Stimulated activated CD4-positive, alpha-beta T cell treated with anti-CD3 and anti-CD28 coated beads, Interleukin-2, amount 100 ng/mL, for 48 hours (primary cell): ENCODE data around the gene CC2D1A.
"Not testable (repeated sequence)": the region's sequence is repeated elsewhere in the genome, so short reads cannot be mapped to it uniquely, and the experiment has no call there.

Source experiments
- DNase-seq, 2 donors: peaks; one replicate each; pipeline ENCODE4 v3.0.0-alpha.2; 2020

CC2D1A gene

DNA sequence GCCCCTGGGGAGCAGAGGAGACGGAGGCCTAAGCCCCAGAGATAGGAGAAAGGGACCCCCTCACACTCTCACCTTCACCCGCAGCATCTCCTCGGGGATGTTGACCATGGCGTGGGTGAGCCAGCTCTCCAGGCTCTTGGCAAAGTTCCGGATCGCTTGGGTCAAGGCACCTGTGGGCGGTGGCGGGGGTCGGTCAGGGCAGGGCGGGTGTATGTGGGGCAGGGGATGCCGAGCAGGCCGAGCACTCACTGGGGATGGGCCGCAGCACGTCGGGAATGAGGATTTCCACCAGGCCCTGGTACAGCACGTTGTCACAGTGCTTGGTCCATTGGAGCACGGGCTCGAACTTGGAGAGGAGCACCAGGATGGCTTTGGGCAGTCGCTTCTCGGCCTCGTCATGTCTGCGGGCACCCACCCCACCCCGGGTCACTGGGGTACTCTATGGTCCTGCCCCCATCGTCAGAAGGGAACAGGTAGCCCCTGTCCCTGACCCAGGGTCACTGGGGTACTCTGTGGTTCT is 59.4 kb downstream of the CC2D1A start:
- DNase-seq = no peak

DNA sequence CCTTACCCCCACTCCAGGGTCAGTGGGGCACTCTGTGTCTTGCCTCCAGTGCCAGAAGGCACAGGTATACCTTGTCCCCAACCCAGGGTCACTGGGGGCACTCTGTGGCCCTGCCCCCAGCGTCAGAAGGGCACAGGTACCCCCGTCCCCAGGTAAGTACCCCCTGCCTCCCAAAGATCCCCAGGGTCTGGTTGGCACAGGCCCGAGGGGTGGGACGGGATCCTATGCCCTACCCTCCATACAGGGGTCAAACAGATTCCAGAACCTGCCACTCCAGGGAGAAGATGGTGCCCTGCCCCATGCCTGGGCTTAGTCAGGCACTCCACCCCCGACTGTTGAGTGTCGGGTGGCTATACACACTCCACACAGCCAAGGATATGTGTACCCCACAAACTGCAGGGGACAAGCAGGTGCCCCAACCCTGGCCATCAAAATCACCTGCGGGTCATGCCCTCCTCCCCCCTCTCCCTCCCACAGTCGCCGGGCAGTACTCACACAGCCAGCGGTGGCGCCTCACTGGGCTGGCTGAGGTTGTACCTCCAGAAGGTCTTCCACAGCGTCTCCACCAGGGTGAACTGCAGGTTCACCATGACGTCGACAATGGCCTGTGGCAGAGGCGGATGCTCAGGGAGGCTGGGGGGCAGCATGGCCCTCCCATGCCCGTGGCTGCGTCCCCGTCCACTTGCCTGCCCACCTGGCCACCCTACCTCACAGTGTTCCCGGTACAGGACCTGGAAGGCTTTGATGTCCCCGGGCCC is 60.1 kb downstream of the CC2D1A start:
- no peak for DNase-seq

DNA sequence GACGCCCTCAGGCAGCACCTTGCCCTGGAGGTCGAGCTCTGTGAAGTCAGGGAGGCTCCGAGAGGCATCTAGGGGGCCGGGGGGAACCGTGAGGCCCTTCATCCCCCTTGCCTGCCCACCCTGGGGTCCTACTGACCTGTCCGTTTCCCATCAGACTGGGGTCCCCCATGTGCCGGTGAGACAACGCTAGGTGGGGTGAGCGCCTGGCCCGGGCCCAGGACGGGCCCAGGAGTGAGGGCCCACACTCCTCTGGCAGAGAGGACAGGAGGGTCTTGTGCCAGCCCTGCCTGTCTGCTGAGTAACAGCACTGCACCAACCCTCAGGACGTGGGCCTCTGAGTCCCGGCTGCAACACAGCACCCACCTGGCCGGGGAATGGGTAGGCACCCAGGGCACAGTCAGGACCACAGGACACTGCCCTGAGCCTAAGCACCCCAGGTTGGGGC is 60.7 kb downstream of the CC2D1A start:
- no peak for DNase-seq

DNA sequence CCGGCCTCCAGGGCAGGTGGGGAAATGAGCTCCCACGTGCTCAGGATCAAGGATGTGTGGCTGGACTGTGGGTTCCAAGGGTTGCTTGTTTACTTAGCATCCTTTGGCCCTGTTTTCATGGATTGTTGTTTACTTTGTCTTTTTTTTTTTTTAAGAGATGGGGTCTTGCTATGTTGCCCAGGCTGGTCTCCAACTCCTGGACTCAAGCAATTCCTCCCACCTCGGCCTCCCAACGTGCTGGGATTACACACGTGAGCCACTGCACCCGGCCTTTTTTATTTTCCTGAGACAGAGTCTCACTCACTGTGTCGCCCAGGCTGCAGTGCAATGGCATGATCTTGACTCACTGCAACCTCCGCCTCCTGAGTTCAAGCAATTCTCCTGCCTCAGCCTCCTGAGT is 61.2 kb downstream of the CC2D1A start:
- DNase-seq = not testable (repeated sequence)

- no peak for DNase-seq
Measured at GRCh38 chr19:13968383-13968935, 62.5 kb downstream of the CC2D1A start.

DNA sequence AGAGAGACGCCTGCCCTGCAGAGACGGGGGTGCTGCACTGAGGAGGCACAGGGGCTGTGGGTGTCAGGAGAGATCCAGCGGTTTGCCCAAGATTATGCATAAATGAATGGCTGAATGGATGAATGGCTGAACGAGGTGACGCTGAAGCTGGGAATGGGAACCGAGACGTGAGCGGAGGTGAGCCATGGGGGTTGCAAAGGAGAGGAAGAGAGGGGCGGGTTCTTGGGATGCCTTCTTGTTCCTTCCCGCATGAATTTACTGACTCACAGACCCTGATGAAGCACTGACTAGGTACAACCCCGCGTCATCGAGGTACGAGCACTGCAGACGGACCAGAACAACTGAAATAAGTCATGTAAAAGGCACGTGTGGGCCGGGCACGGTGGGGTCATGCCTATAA is 63.0 kb downstream of the CC2D1A start:
- no peak for DNase-seq

DNA sequence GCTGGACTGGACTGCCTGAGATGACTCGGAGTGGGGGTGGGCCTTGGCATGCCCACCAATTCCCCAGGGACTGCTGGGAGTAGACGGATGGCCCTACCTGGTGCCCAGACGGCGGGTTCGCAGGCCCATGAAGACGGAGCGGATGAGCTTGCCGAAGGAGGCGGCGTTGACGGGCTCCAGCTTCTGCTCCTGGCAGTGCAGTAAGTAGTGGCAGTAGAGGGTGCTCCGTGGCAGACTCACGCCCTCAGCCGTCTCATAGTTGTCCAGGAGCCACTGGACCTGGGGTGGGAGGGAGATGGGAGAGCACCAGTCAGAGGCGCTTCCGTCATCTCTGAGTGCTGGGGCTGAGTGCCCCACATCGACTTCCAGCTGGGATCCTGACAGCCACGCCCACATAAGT is 63.9 kb downstream of the CC2D1A start:
- DNase-seq = no peak

GRCh38 chr19:13971868-13972267 is 65.9 kb downstream of the CC2D1A start:
- not testable (repeated sequence) for DNase-seq

DNA sequence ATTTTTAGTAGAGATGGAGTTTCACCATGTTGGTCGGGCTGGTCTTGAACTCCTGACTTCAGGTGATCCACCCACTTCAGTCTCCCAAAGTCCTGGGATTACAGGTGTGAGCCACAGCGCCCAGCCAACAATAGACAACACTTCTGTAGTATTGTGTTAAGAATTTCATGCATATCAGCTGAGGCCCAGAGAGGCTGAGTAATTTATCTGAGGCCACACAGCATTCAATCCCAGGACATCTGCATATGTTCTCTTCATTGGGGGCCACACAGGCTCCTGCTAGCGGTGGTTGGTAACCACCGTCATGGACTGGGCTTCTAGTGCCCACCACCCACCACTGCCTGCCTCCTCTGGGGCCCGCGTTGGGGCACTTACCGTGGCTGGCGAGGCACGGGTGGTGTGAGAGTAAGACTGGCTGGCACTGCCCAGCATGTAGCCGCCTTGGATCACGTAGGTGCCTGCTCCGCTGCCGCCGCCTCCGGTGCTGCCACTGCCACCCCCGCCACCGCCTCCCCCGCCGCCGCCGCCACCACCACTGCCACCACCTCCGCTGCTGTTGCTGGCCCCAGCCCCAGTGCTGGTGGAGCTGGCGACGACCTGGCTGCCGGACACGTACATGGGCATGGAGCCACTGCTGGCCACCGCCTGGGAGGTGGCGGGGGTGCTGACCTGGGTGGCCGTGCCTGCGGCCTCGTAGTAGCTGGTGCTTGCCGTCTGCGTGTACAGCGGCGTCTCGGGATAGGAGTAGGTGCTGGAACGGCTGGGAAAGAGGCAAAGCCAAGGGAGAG is 66.6 kb downstream of the CC2D1A start:
- DNase-seq = no peak

GRCh38 chr19:13973479-13973878 is 67.5 kb downstream of the CC2D1A start:
- DNase-seq = not testable (repeated sequence)

GRCh38 chr19:13974073-13974472 is 68.1 kb downstream of the CC2D1A start:
- DNase-seq = no peak

DNA sequence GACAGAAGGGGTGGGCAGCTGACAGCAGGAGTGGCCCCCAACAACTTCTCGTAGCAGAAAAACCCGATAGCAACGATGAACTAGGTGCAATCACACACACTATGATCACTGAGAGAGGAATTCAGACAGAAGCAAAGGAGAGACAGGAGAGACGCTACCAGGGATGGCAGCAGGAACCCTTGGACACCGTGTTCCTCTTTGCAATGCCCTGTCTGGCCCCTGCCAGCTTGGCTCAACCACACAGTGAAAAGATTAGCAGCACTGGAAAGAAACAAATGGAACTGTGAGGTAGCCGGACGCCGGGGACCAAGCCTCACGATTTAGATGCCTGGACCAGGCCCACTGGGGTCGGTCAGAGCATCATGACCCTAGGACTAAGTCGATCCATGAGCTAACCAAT is 69.9 kb downstream of the CC2D1A start:
- DNase-seq = no peak

DNA sequence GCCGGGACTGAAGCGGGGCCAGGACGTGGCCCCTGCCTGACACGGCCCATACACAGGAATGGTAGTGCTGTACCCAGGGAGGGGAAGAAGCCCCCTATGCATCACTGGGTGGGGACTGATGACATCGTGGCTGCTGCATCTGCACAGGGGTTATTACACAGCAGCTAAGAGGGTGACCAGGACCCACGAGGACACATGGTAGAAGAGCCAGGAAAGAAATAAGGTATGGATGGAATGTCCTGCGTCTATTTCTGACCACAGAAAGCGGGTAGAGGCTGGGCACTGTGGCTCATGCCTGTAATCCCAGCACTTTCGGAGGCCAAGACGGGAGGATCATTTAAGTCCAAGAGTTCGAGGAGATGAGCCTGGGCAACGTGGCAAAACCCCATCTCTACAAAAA is 70.4 kb downstream of the CC2D1A start:
- DNase-seq = no peak

GRCh38 chr19:13977803-13978202 is 71.8 kb downstream of the CC2D1A start:
- DNase-seq = no peak

GRCh38 chr19:13978351-13979243 is 72.6 kb downstream of the CC2D1A start:
- DNase-seq = no peak

GRCh38 chr19:13979244-13979615 is 73.2 kb downstream of the CC2D1A start:
- DNase-seq = no peak

- DNase-seq = no peak
Measured at GRCh38 chr19:13979686-13980085, 73.7 kb downstream of the CC2D1A start.

DNA sequence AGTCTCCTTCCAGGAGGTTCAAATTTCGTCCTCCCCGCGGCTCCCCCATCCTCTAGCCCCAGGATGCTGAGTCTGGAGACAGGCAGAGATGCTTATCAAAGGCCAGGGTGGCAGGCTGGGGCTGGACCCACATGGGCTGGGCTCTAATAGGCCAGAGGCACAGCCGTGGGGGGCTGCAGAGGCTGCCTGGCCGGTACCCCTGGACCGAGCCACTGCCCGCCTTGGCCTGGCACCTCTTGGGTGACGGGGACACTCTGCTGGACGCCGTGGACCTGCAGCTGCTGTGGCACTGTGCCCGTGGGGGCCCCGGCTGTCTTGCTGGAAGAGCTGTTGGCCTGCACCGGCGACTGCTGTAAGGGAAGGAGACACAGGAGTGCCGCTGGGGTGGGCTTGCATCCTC is 74.3 kb downstream of the CC2D1A start:
- no peak for DNase-seq
